Keratinocyte (primary cell): ENCODE data around the gene RFX6. TPM values are rescaled to one million over a fixed set of nuclear protein-coding genes. Genes with fewer than 3 reads are reported as not detected.

Experiments
- DNase-seq: peaks from one replicate; pipeline ENCODE4 v3.0.0-alpha.2; 2011; ENCODE audit warnings: low read depth, missing footprints, low spot score
- FAIRE-seq: peaks from 2 replicates; lab custom pipeline; 2011; peaks lifted over from hg19 to GRCh38; lab: Jason Lieb, UNC
- H2AFZ ChIP-seq: 2 replicates; pipeline ENCODE4 v1.6.0; 2012; ENCODE audit warnings: low read length, control low read depth, inconsistent platforms; ENCODE audit not compliant: control insufficient read depth
- H3K27ac ChIP-seq: 2 replicates; pipeline ENCODE4 v1.5.1; 2011; ENCODE audit warnings: low read length; ENCODE audit not compliant: control insufficient read depth, insufficient read depth
- H3K27me3 ChIP-seq: 3 replicates; pipeline ENCODE4 v1.6.0; 2011; ENCODE audit warnings: low read length; ENCODE audit not compliant: control insufficient read depth, insufficient read depth; ENCODE audit errors: extremely low read depth
- H3K36me3 ChIP-seq, 2 experiments: 2 replicates in 1 of 2; 3 replicates in 1 of 2; pipeline ENCODE4 v1.5.1; 2011; ENCODE audit warnings: low read length in 2 of 2, mild to moderate bottlenecking in 1 of 2; ENCODE audit not compliant: control insufficient read depth in 2 of 2, insufficient read depth in 2 of 2; ENCODE audit errors: extremely low read depth in 1 of 2
- H3K4me1 ChIP-seq: 3 replicates; pipeline ENCODE4 v1.5.1; 2011; ENCODE audit warnings: low read length; ENCODE audit not compliant: control insufficient read depth, insufficient read depth; ENCODE audit errors: extremely low read depth
- H3K4me2 ChIP-seq: 3 replicates; pipeline ENCODE4 v1.6.0; 2011; ENCODE audit warnings: low read depth, low read length; ENCODE audit not compliant: control insufficient read depth, insufficient read depth; ENCODE audit errors: extremely low read depth
- H3K4me3 ChIP-seq, 3 experiments: fragments of 200-600 bp in 1 of 3; sonication (generic) in 1 of 3; 2 replicates in 2 of 3; 3 replicates in 1 of 3; pipeline ENCODE4 v1.5.1; 2011 to 2016; ENCODE audit warnings: low read length in 3 of 3, mild to moderate bottlenecking in 3 of 3, control low read depth in 2 of 3, inconsistent platforms in 1 of 3, low read depth in 1 of 3, mixed read lengths in 1 of 3, mixed run types in 1 of 3, moderate library complexity in 1 of 3; ENCODE audit not compliant: control insufficient read depth in 2 of 3, insufficient read depth in 2 of 3; ENCODE audit errors: extremely low read depth in 1 of 3
- H3K79me2 ChIP-seq: 2 replicates; pipeline ENCODE4 v1.6.0; 2012; ENCODE audit warnings: low read length; ENCODE audit not compliant: control insufficient read depth, insufficient read depth
- H3K9ac ChIP-seq: 3 replicates; pipeline ENCODE4 v1.6.0; 2011; ENCODE audit warnings: low read length; ENCODE audit not compliant: control insufficient read depth, insufficient read depth; ENCODE audit errors: extremely low read depth
- H3K9me1 ChIP-seq: 3 replicates; pipeline ENCODE4 v1.6.0; 2011; ENCODE audit warnings: low read length; ENCODE audit not compliant: control insufficient read depth, insufficient read depth; ENCODE audit errors: extremely low read depth
- H3K9me3 ChIP-seq: 2 replicates; pipeline ENCODE4 v1.5.1; 2012; ENCODE audit warnings: low read depth, low read length; ENCODE audit not compliant: control insufficient read depth
- H4K20me1 ChIP-seq: 3 replicates; pipeline ENCODE4 v1.6.0; 2011; ENCODE audit warnings: low read length; ENCODE audit not compliant: control insufficient read depth, insufficient read depth; ENCODE audit errors: extremely low read depth
- EZH2 ChIP-seq: IDR thresholded peaks from one replicate; pipeline ENCODE4 v1.6.1; 2012; ENCODE audit warnings: inconsistent platforms, mild to moderate bottlenecking, low read length, moderate library complexity
- dilution Hi-C: fragments of 300-500 bp; cut with MboI; formaldehyde crosslinking; loops from one replicate; pipeline ENCODE4 v1.7.0; 2020; ENCODE audit warnings: low sequenced_read_pairs; ENCODE audit not compliant: extremely low pct_ligation_motif_present
- polyA plus RNA-seq, 5 experiments: library from polyadenylated mRNA; depleted of rRNA in 3 of 5; stranded (reverse) in 3 of 5; stranded (forward) in 1 of 5; unstranded in 1 of 5; fragments of >200 nt; gene quantifications; 1 replicate in 1 of 5; 2 replicates in 3 of 5; 3 replicates in 1 of 5; pipeline versions ENCODE4 v1.2.1 to v1.2.3, GENCODE V29; 2011 to 2012; ENCODE audit warnings: missing spikeins in 2 of 5, low read depth in 1 of 5, low replicate concordance in 1 of 5
- TF ChIP-seq, protein P1 (sequence below), 3 experiments: IDR thresholded peaks in 1 of 3; conservative IDR thresholded peaks in 1 of 3; optimal IDR thresholded peaks in 1 of 3; 2 replicates in 2 of 3; 3 replicates in 1 of 3; pipeline versions ENCODE3 to v1.5.1; 2011; ENCODE audit warnings: low read length in 3 of 3, mild to moderate bottlenecking in 3 of 3, moderate library complexity in 2 of 3, control low read depth in 1 of 3, inconsistent platforms in 1 of 3; ENCODE audit not compliant: insufficient read depth in 2 of 3; ENCODE audit errors: extremely low read depth in 1 of 3

The RFX6 gene
- polyA plus RNA-seq, 1 donor (not counting 4 experiments of a cell fraction or from before 2014, with no cell fraction given) = not detected

DNA sequence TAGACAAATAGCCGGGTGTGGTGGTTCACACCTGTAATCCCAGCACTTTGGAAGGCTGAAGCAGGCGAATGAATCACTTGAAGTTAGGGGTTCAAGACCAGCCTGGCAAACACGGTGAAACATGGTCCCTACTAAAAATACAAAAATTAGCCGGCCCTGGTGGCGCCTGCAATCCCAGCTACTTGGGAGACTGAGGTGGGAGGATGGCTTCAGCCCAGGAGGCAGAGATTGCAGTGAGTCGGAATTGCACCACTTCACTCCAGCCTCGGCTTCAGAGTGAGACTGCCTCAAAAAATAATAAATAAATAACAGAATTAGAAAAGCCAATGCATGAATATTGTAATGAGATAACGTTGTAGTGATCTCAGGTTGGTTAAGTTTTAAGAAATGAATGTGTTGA is 61.3 kb downstream of the RFX6 start:
- H3K27ac ChIP-seq = no peak overlapping the region
- FAIRE-seq (no peak), DNase-seq (no peak)
- H3K9ac ChIP-seq = no peak overlapping the region
- no peaks in the 10 kb centered on the region for H3K4me1 ChIP-seq
- H3K4me2 ChIP-seq = no peak overlapping the region
- no peaks in the 10 kb centered on the region for H3K9me3 ChIP-seq
- TF ChIP-seq, protein P1, sequence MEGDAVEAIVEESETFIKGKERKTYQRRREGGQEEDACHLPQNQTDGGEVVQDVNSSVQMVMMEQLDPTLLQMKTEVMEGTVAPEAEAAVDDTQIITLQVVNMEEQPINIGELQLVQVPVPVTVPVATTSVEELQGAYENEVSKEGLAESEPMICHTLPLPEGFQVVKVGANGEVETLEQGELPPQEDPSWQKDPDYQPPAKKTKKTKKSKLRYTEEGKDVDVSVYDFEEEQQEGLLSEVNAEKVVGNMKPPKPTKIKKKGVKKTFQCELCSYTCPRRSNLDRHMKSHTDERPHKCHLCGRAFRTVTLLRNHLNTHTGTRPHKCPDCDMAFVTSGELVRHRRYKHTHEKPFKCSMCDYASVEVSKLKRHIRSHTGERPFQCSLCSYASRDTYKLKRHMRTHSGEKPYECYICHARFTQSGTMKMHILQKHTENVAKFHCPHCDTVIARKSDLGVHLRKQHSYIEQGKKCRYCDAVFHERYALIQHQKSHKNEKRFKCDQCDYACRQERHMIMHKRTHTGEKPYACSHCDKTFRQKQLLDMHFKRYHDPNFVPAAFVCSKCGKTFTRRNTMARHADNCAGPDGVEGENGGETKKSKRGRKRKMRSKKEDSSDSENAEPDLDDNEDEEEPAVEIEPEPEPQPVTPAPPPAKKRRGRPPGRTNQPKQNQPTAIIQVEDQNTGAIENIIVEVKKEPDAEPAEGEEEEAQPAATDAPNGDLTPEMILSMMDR (optimal IDR thresholded peaks at IDR 0.05 in 1 of 3, IDR thresholded peaks at IDR 0.05 in 1 of 3, conservative IDR thresholded peaks at IDR 0.05 in 1 of 3; ENCODE audit: extremely low read depth in 1 of 3, insufficient read depth in 2 of 3, low read length in 3 of 3) = no peak
- no peak for TF ChIP-seq EZH2
- no peaks in the 10 kb centered on the region for H3K36me3 ChIP-seq
- no peak overlapping the region for H3K4me3 ChIP-seq
- no peaks in the 10 kb centered on the region for H4K20me1 ChIP-seq
- H2AFZ ChIP-seq = no peak overlapping the region
- H3K27me3 ChIP-seq = peaks cover 3% of the 10 kb centered on the region
- no peaks in the 10 kb centered on the region for H3K9me1 ChIP-seq
- H3K79me2 ChIP-seq = no peaks in the 10 kb centered on the region
- dilution Hi-C loops = no loop called here

DNA sequence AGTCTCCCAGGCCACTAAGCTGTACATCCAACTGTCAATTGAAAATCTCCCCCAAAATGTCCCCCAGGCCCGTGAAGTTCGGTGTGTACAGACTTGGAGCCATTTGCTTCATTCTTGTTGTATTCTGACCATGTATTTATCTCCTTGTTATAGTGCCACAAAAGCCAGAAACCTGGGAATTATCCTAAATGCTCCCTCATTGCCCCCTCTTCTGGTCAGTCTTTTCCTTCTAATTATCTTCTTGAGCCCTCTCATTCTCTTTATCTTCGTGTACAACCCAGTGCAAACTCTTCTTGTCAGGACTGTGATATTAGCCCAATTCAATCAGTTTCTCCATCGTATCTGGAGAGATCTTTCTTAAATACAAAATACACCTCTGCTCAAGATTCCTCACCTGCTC is 64.7 kb downstream of the RFX6 start:
- H3K4me3 ChIP-seq = no peak overlapping the region
- no peaks in the 10 kb centered on the region for H3K36me3 ChIP-seq
- no peaks in the 10 kb centered on the region for H3K9me3 ChIP-seq
- no peak for TF ChIP-seq EZH2
- TF ChIP-seq, protein P1 (optimal IDR thresholded peaks at IDR 0.05 in 1 of 3, IDR thresholded peaks at IDR 0.05 in 1 of 3, conservative IDR thresholded peaks at IDR 0.05 in 1 of 3; ENCODE audit: extremely low read depth in 1 of 3, insufficient read depth in 2 of 3, low read length in 3 of 3) = no peak
- H3K4me1 ChIP-seq = peaks cover 4% of the 10 kb centered on the region
- H3K4me2 ChIP-seq = no peak overlapping the region
- H3K27ac ChIP-seq = no peak overlapping the region
- H3K9ac ChIP-seq = no peak overlapping the region
- dilution Hi-C loops = no loop called here
- no peaks in the 10 kb centered on the region for H3K79me2 ChIP-seq
- FAIRE-seq (no peak), DNase-seq (no peak)
- H4K20me1 ChIP-seq = no peaks in the 10 kb centered on the region
- no peaks in the 10 kb centered on the region for H3K9me1 ChIP-seq
- H3K27me3 ChIP-seq = peaks cover 3% of the 10 kb centered on the region
- H2AFZ ChIP-seq = no peak overlapping the region
